Measurements from ENCODE around the gene RAB4B. TPM values are rescaled to one million over a fixed set of nuclear protein-coding genes. Genes with fewer than 3 reads are reported as not detected.
A peak's percentile ranks its signal among the peaks of the same experiment; 100 is the strongest.

RAB4B gene
- total RNA-seq, 2 donors from 2014 or later: 20.4 to 23.3 TPM

GRCh38 chr19:40750058-40750873 is 27.8 kb upstream of the RAB4B start, which contains the start of gene ACTMAP:
Gene ACTMAP (minus strand): TSS chr19:40750477. CDS start chr19:40749803, 674 bp downstream.
- Histone ChIP-seq H3K4me1 (peaks cover 45% of the 10 kb centered on the region), H3K27ac (peak within 1 kb of the TSS; percentile 82 to 98 (median 91)), H3K4me3 (peak within 1 kb of the TSS; percentile 38 to 61), H3K27me3 (no peaks in the 10 kb centered on the region), H3K36me3 (replicated peaks in 1 of 2; ENCODE audit: insufficient read depth in 1 of 2, low read depth in 2 of 2) (no peaks in the 10 kb centered on the region), H3K9me3 (no peaks in the 10 kb centered on the region)
- DNase-seq (peak; percentile 99 to 100 (median 100)), ATAC-seq (peak; percentile 93)
- TF ChIP-seq POLR2A (IDR thresholded peaks at IDR 0.05) (peak in 2 of 3 donors; percentile 64 to 79), CTCF (IDR thresholded peaks at IDR 0.05) (peak in 1 of 7 experiments; percentile 37)
- WGBS, 2 donors: 0% methylated on average over 43 of the region's 43 CpGs
- intact Hi-C loops (cut with DNase I): no loop called here

- Histone ChIP-seq H3K27me3 (no peaks in the 10 kb centered on the region), H3K4me1 (peaks cover 52% of the 10 kb centered on the region), H3K4me3 (peak within 1 kb of the TSS; percentile 38 to 61), H3K9me3 (no peaks in the 10 kb centered on the region), H3K27ac (peak within 1 kb of the TSS; percentile 82 to 98 (median 91)), H3K36me3 (replicated peaks in 1 of 2; ENCODE audit: insufficient read depth in 1 of 2, low read depth in 2 of 2) (no peaks in the 10 kb centered on the region)
- intact Hi-C loops (cut with DNase I): no loop called here
- TF ChIP-seq CTCF (IDR thresholded peaks at IDR 0.05) (no peak), POLR2A (IDR thresholded peaks at IDR 0.05) (peak; percentile 41 to 86 (median 84))
- 0% methylated on average over 12 to 42 of the region's 46 CpGs for WGBS, 2 donors
- ATAC-seq (peak; percentile 83), DNase-seq (peak; percentile 97 to 98 (median 98))
These were observed 27.0 kb upstream of the RAB4B start, which contains the start of gene SNRPA for GRCh38 chr19:40750874-40751537. Gene SNRPA (plus strand): TSS chr19:40751203. CDS start chr19:40751409, 206 bp downstream.

- TF ChIP-seq CTCF (IDR thresholded peaks at IDR 0.05) (no peak), POLR2A (IDR thresholded peaks at IDR 0.05) (no peak)
- no peaks in the 10 kb centered on the region for H3K9me3 ChIP-seq
- H3K4me3 ChIP-seq: peak overlapping the region; percentile 38 to 61
- H3K27ac ChIP-seq: peak overlapping the region in 2 of 4 donors; percentile 93 to 98
- ATAC-seq (no peak), DNase-seq (no peak)
- intact Hi-C loops (cut with DNase I): no loop called here
- H3K4me1 ChIP-seq: peaks cover 56% of the 10 kb centered on the region
- H3K27me3 ChIP-seq: no peaks in the 10 kb centered on the region
- H3K36me3 ChIP-seq (replicated peaks in 1 of 2; ENCODE audit: insufficient read depth in 1 of 2, low read depth in 2 of 2): peaks cover 0 to under 1% of the 10 kb centered on the region in 2 donors
- 65 to 70% methylated on average over 12 of the region's 12 CpGs for WGBS, 2 donors
These were observed 25.7 kb upstream of the RAB4B start for GRCh38 chr19:40752257-40752781.

GRCh38 chr19:40754611-40755247 is 23.3 kb upstream of the RAB4B start:
- no peak for ATAC-seq

More at GRCh38 chr19:40754611-40755247, 23.3 kb upstream of the RAB4B start:
- intact Hi-C loops (cut with DNase I): no loop called here
- Histone ChIP-seq H3K27ac (peak overlapping the region in 3 of 4 donors; percentile 32 to 81 (median 56)), H3K4me3 (no peak overlapping the region), H3K4me1 (peaks cover 45% of the 10 kb centered on the region), H3K36me3 (replicated peaks in 1 of 2; ENCODE audit: insufficient read depth in 1 of 2, low read depth in 2 of 2) (peaks cover 0 to 20% of the 10 kb centered on the region in 2 donors), H3K9me3 (no peaks in the 10 kb centered on the region), H3K27me3 (no peaks in the 10 kb centered on the region)
- TF ChIP-seq POLR2A (IDR thresholded peaks at IDR 0.05) (no peak), CTCF (IDR thresholded peaks at IDR 0.05) (no peak)
- WGBS, 2 donors: 44 to 60% methylated on average over 9 of the region's 9 CpGs
- peak; percentile 44 to 55 (median 50) for DNase-seq

All from body of pancreas (tissue), 4 donors.